WTC11 (cell line): ENCODE measurements around the gene CXorf49B. TPM values are rescaled to one million over a fixed set of nuclear protein-coding genes. Genes with fewer than 3 reads are reported as not detected.

Experiments used
- ATAC-seq: fragments of 200-7000 bp; cut with Tn5 transposase; 2 replicates; pipeline ENCODE4 v1.10.0; 2021; ENCODE audit warnings: mild to moderate bottlenecking, moderate library complexity
- CTCF ChIA-PET: fragments of 300-600 bp; sonication (Branson Sonifier 250); formaldehyde crosslinking; loops from one replicate; lab custom pipeline; 2021; ENCODE audit warnings: antibody characterized with exemption; lab: Charles Lee
- POLR2A ChIA-PET: fragments of 350-600 bp; sonication (Branson Sonifier 250); formaldehyde crosslinking; loops from one replicate; lab custom pipeline; 2021; ENCODE audit warnings: antibody characterized with exemption; lab: Charles Lee
- DNase-seq: peaks from one replicate; pipeline ENCODE4 v3.0.0; 2021; ENCODE audit warnings: low spot score
- H3K27ac Mint-ChIP-seq: 2 replicates; pipeline ENCODE4 v1.8.0; 2021; ENCODE audit warnings: mixed read lengths
- H3K27me3 Mint-ChIP-seq: 2 replicates; pipeline ENCODE4 v1.8.0; 2021; ENCODE audit warnings: low read depth, mild to moderate bottlenecking, moderate library complexity, mixed read lengths
- H3K36me3 Mint-ChIP-seq: 2 replicates; pipeline ENCODE4 v1.8.0; 2021; ENCODE audit warnings: mixed read lengths
- H3K4me1 Mint-ChIP-seq: 2 replicates; pipeline ENCODE4 v1.8.0; 2022; ENCODE audit warnings: mixed read lengths
- H3K4me3 Mint-ChIP-seq: 2 replicates; pipeline ENCODE4 v1.8.0; 2021; ENCODE audit warnings: mild to moderate bottlenecking, moderate library complexity, mixed read lengths
- H3K9me3 Mint-ChIP-seq: 2 replicates; pipeline ENCODE4 v1.8.0; 2021; ENCODE audit warnings: mixed read lengths
- CTCF ChIP-seq: fragments of 200-600 bp; IDR thresholded peaks from 2 replicates; pipeline ENCODE4 v1.8.0; 2022; ENCODE audit warnings: antibody characterized with exemption
- ETV6 ChIP-seq: sonication (generic); formaldehyde crosslinking; IDR thresholded peaks from 2 replicates; pipeline ENCODE4 v1.8.1; 2022; ENCODE audit warnings: mild to moderate bottlenecking, missing genetic modification reagents
- FOXJ3 ChIP-seq: sonication (generic); formaldehyde crosslinking; IDR thresholded peaks from 2 replicates; pipeline ENCODE4 v1.9.0; 2021; ENCODE audit warnings: missing genetic modification reagents, mild to moderate bottlenecking, borderline replicate concordance
- GABPB1 ChIP-seq: sonication (generic); formaldehyde crosslinking; IDR thresholded peaks from 2 replicates; pipeline ENCODE4 v1.8.1; 2023; ENCODE audit warnings: mild to moderate bottlenecking, missing genetic modification reagents
- HMGA2 ChIP-seq: fragments of 250-450 bp; sonication (Bioruptor Pico); IDR thresholded peaks from 2 replicates; pipeline ENCODE4 v1.4.0; 2021; ENCODE audit warnings: mild to moderate bottlenecking, moderate library complexity
- IRF2 ChIP-seq: sonication (generic); formaldehyde crosslinking; IDR thresholded peaks from 2 replicates; pipeline ENCODE4 v1.8.0; 2022; ENCODE audit warnings: low read depth, missing genetic modification reagents, borderline replicate concordance
- MLX ChIP-seq: sonication (generic); formaldehyde crosslinking; IDR thresholded peaks from 2 replicates; pipeline ENCODE4 v1.8.1; 2023; ENCODE audit warnings: mild to moderate bottlenecking, missing genetic modification reagents, moderate library complexity
- MXD4 ChIP-seq: fragments of 250-450 bp; sonication (Bioruptor Pico); IDR thresholded peaks from 2 replicates; pipeline ENCODE4 v1.8.0; 2021; ENCODE audit warnings: mild to moderate bottlenecking, moderate library complexity, borderline replicate concordance
- SOX15 ChIP-seq: fragments of 250-450 bp; sonication (Bioruptor Pico); IDR thresholded peaks from 2 replicates; pipeline ENCODE4 v1.9.0; 2021; ENCODE audit warnings: mild to moderate bottlenecking
- USF2 ChIP-seq: sonication (generic); formaldehyde crosslinking; IDR thresholded peaks from 2 replicates; pipeline ENCODE4 v1.8.1; 2023; ENCODE audit warnings: mild to moderate bottlenecking, missing genetic modification reagents, moderate library complexity
- ZBTB43 ChIP-seq: sonication (generic); formaldehyde crosslinking; IDR thresholded peaks from 2 replicates; pipeline ENCODE4 v1.8.1; 2023; ENCODE audit warnings: mild to moderate bottlenecking, missing genetic modification reagents
- ZNF121 ChIP-seq: sonication (generic); formaldehyde crosslinking; IDR thresholded peaks from 2 replicates; pipeline ENCODE4 v1.8.0; 2023; ENCODE audit warnings: missing genetic modification reagents
- ZNF219 ChIP-seq: sonication (generic); formaldehyde crosslinking; IDR thresholded peaks from 2 replicates; pipeline ENCODE4 v1.8.0; 2023; ENCODE audit warnings: missing genetic modification reagents, mild to moderate bottlenecking, borderline replicate concordance
- ZNF281 ChIP-seq: sonication (generic); formaldehyde crosslinking; IDR thresholded peaks from 2 replicates; pipeline ENCODE4 v1.8.0; 2023; ENCODE audit warnings: mild to moderate bottlenecking, missing genetic modification reagents
- ZNF512 ChIP-seq: sonication (generic); formaldehyde crosslinking; IDR thresholded peaks from 2 replicates; pipeline ENCODE4 v1.8.1; 2022; ENCODE audit warnings: missing genetic modification reagents, borderline replicate concordance
- total RNA-seq: library from RNA; stranded (reverse); gene quantifications from 3 replicates; pipeline ENCODE4 v1.2.3, GENCODE V29; 2021

Gene CXorf49B
- total RNA-seq, 1 experiment from 2014 or later = not detected

GRCh38 chrX:71814123-71814912 lies 51.2 kb downstream of the CXorf49B start (continued):
- TF ChIP-seq ZNF281 (CRISPR knock-in tag) (no peak), USF2 (CRISPR knock-in tag) (no peak), IRF2 (CRISPR knock-in tag) (no peak), MLX (no peak), FOXJ3 (CRISPR knock-in tag) (no peak), HMGA2 (CRISPR knock-in tag) (no peak), GABPB1 (no peak), MXD4 (CRISPR knock-in tag) (no peak), ZNF121 (no peak), ZNF512 (CRISPR knock-in tag) (no peak), ETV6 (CRISPR knock-in tag) (no peak), ZBTB43 (no peak), SOX15 (CRISPR knock-in tag) (no peak), CTCF (no peak)

GRCh38 chrX:71815121-71815905 lies 52.2 kb downstream of the CXorf49B start:
- Mint-ChIP-seq H3K4me1 (no peaks in the 10 kb centered on the region), H3K4me3 (no peak overlapping the region), H3K36me3 (no peaks in the 10 kb centered on the region), H3K27ac (no peak overlapping the region), H3K27me3 (peaks cover 27% of the 10 kb centered on the region), H3K9me3 (no peaks in the 10 kb centered on the region)
- ATAC-seq = no peak
- ChIA-PET POLR2A (no interaction called here), CTCF (no interaction called here)
- TF ChIP-seq ZNF219 = no peak
- no peak for DNase-seq
